GM19193 (cell line): ENCODE measurements around the gene TDRD6.

ENCODE experiments used
- POLR2A ChIP-seq: IDR thresholded peaks from 4 replicates; pipeline ENCODE4 v1.6.1; 2011; ENCODE audit not compliant: insufficient read depth, insufficient read length; ENCODE audit errors: extremely low read depth

TDRD6 gene

DNA sequence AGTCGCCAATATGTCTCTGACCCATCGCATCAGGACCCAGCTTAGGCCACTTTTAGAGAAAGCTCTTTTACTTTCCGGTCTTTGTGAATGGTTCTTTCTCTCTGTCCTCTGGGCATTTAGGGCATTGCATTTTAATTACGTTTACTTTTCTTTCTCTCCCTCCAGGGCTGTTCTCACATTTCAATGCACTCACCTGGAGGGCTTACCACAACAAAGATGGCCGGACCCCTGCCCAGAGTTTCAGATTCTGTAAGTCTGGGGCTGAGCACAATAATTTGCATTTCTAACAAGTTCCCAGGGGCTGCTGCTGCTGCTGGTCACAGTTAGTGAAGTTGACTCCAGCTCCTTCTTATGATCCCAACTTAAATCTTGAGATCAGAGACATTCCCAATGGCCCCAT, 62.0 kb downstream of the TDRD6 start:
- no peak for TF ChIP-seq POLR2A

DNA sequence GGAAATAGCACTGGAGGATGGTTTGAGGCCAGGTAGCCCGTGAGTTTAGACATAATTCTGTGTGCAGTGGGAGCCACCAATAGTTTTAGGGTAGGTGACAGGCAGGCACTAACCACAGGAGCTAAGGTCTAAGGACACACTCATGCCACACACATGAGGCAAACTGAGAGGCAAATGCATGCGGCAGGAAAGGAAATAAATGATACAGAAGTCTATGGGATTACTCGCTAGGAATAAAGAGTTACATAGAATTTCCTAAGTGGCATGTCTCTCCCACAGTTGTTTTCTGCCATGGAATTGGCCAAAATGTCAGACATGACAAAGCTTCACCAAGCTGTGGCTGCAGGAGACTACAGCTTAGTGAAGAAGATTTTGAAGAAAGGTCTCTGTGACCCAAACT, 64.0 kb downstream of the TDRD6 start:
- TF ChIP-seq POLR2A = no peak
